GM12878 (cell line): ENCODE results near the gene EPN1. TPM values are rescaled to one million over a fixed set of nuclear protein-coding genes. Genes with fewer than 3 reads are reported as not detected.

Source experiments
- ATAC-seq: fragments of 200-7000 bp; cut with Tn5 transposase; 3 replicates; pipeline ENCODE4 v1.9.1; 2020; ENCODE audit warnings: mild to moderate bottlenecking, moderate library complexity
- BruUV-seq: library from RNA; stranded (reverse); fragments of 400-500 nt; replicated peaks from 2 replicates; lab custom pipeline; 2021; lab: Mats Ljungman, UMichigan
- CTCF ChIA-PET: fragments of 300-600 bp; sonication (Branson Sonifier 250); formaldehyde crosslinking; extraction: SDS; loops from one replicate; lab custom pipeline; 2021; ENCODE audit warnings: inconsistent platforms; lab: Yijun Ruan, JAX
- POLR2A ChIA-PET: fragments of 350-600 bp; formaldehyde crosslinking; extraction: SDS; loops from one replicate; lab custom pipeline; 2021; ENCODE audit warnings: inconsistent platforms; lab: Charles Lee
- RAD21 ChIA-PET: fragments of 300-600 bp; sonication (Branson Sonifier 250); formaldehyde crosslinking; loops from one replicate; lab custom pipeline; 2023; ENCODE audit warnings: antibody characterized with exemption; ENCODE audit not compliant: unreplicated experiment; lab: Charles Lee
- SMC1A ChIA-PET: fragments of 300-600 bp; sonication (Branson Sonifier 250); formaldehyde crosslinking; loops from one replicate; lab custom pipeline; 2023; ENCODE audit not compliant: unreplicated experiment, uncharacterized antibody; lab: Charles Lee
- DNase-seq: peaks from one replicate; pipeline ENCODE4 v3.0.0-alpha.2; 2011; ENCODE audit warnings: low read depth, low spot score
- FAIRE-seq: peaks from 3 replicates; lab custom pipeline; 2011; peaks lifted over from hg19 to GRCh38; lab: Jason Lieb, UNC
- H2AFZ ChIP-seq: 2 replicates; pipeline ENCODE4 v1.6.0; 2011; ENCODE audit warnings: low read depth, low read length, control low read depth; ENCODE audit not compliant: control insufficient read depth
- H3K27ac ChIP-seq: 2 replicates; pipeline ENCODE4 v1.5.1; 2011; ENCODE audit warnings: control low read depth; ENCODE audit not compliant: control insufficient read depth, insufficient read depth
- H3K27me3 ChIP-seq, 2 experiments: replicated peaks in 1 of 2; 2 replicates each; pipeline versions ENCODE4 v1.6.0 to v1.6.1; 2011; ENCODE audit warnings: low read length in 1 of 2; ENCODE audit not compliant: control insufficient read depth in 2 of 2, insufficient read depth in 2 of 2
- H3K36me3 ChIP-seq, 2 experiments: 2 replicates each; pipeline ENCODE4 v1.5.1; 2011; ENCODE audit warnings: low read length in 1 of 2; ENCODE audit not compliant: control insufficient read depth in 2 of 2, insufficient read depth in 2 of 2
- H3K4me1 ChIP-seq: 2 replicates; pipeline ENCODE4 v1.6.1; 2011; ENCODE audit warnings: mild to moderate bottlenecking, low read length, moderate library complexity, mixed read lengths; ENCODE audit not compliant: control insufficient read depth, insufficient read depth
- H3K4me2 ChIP-seq: 2 replicates; pipeline ENCODE4 v1.6.0; 2011; ENCODE audit warnings: control low read depth; ENCODE audit not compliant: control insufficient read depth, insufficient read depth
- H3K4me3 ChIP-seq: fragments of 200-600 bp; sonication (generic); 2 replicates; pipeline ENCODE4 v1.5.1; 2016
- H3K79me2 ChIP-seq: 2 replicates; pipeline ENCODE4 v1.6.0; 2011; ENCODE audit warnings: low read length; ENCODE audit not compliant: control insufficient read depth, insufficient read depth
- H3K9ac ChIP-seq: 2 replicates; pipeline ENCODE4 v1.8.0; 2011; ENCODE audit warnings: low read length, control low read depth, mixed read lengths; ENCODE audit not compliant: control insufficient read depth, insufficient read depth
- H3K9me3 ChIP-seq: replicated peaks from 3 replicates; pipeline ENCODE4 v1.5.1; 2011; ENCODE audit warnings: mild to moderate bottlenecking, low read length; ENCODE audit not compliant: control insufficient read depth, insufficient read depth
- H4K20me1 ChIP-seq: 2 replicates; pipeline ENCODE4 v1.6.0; 2011; ENCODE audit not compliant: control insufficient read depth, insufficient read depth
- BCL11A ChIP-seq: IDR thresholded peaks from 2 replicates; pipeline ENCODE4 v1.6.1; 2011; ENCODE audit warnings: low read depth, low read length
- BRCA1 ChIP-seq: IDR thresholded peaks from 2 replicates; pipeline ENCODE4 v1.6.1; 2011; ENCODE audit warnings: low read depth, low read length, improper control_type of control experiment
- CBX5 ChIP-seq: sonication (generic); IDR thresholded peaks from 2 replicates; pipeline ENCODE4 v1.6.1; 2016; ENCODE audit warnings: low read depth, moderate library complexity, mild to moderate bottlenecking, inconsistent platforms
- MYB ChIP-seq: fragments of 150-350 bp; IDR thresholded peaks from 2 replicates; pipeline ENCODE4 v1.6.1; 2014; ENCODE audit warnings: mild to moderate bottlenecking, low read depth, low read length, borderline replicate concordance
- NFYB ChIP-seq: IDR thresholded peaks from 2 replicates; pipeline ENCODE4 v1.6.1; 2011; ENCODE audit warnings: low read depth, mild to moderate bottlenecking, low read length, improper control_type of control experiment, moderate library complexity; ENCODE audit not compliant: insufficient read depth
- POLR2A ChIP-seq: IDR thresholded peaks from 2 replicates; pipeline ENCODE4 v1.6.1; 2011; ENCODE audit warnings: low read depth, mild to moderate bottlenecking, low read length
- RB1 ChIP-seq: fragments of 450-650 bp; formaldehyde crosslinking; IDR thresholded peaks from 2 replicates; pipeline ENCODE4 v1.6.1; 2017; ENCODE audit warnings: mild to moderate bottlenecking, borderline replicate concordance
- RCOR1 ChIP-seq: conservative IDR thresholded peaks from 2 replicates; pipeline ENCODE4 v1.6.1; 2012; ENCODE audit warnings: low read depth, low read length, improper control_type of control experiment
- RUNX3 ChIP-seq: IDR thresholded peaks from 2 replicates; pipeline ENCODE4 v1.6.1; 2012; ENCODE audit warnings: low read length, inconsistent platforms
- SPI1 ChIP-seq: IDR thresholded peaks from 2 replicates; pipeline ENCODE4 v1.6.1; 2011; ENCODE audit warnings: low read depth, mild to moderate bottlenecking, low read length, moderate library complexity, borderline replicate concordance; ENCODE audit not compliant: insufficient read depth
- SREBF1 ChIP-seq: IDR thresholded peaks from 2 replicates; pipeline ENCODE4 v1.6.1; 2012; ENCODE audit warnings: mild to moderate bottlenecking, low read length
- TARDBP ChIP-seq: IDR thresholded peaks from 2 replicates; pipeline ENCODE4 v1.6.1; 2016; ENCODE audit warnings: borderline replicate concordance
- WRNIP1 ChIP-seq: IDR thresholded peaks from 2 replicates; pipeline ENCODE4 v1.6.1; 2011; ENCODE audit warnings: low read depth, low read length, improper control_type of control experiment, borderline replicate concordance
- WGBS: methylation state at CpG from one replicate; pipeline ENCODE4 v1.1.6; 2016; ENCODE audit warnings: low lambda C conversion rate; ENCODE audit not compliant: insufficient replicate concordance, insufficient coverage; ENCODE audit errors: missing lambda C conversion rate; 5-methylcytosine and 5-hydroxymethylcytosine counted together
- in situ Hi-C: fragments of 300-500 bp; cut with MboI; formaldehyde crosslinking; loops from 9 replicates; pipeline ENCODE4 v1.14.3; 2018; ENCODE audit warnings: mixed read lengths
- intact Hi-C: fragments of 100-400 bp; cut with micrococcal nuclease; formaldehyde crosslinking; loops from one replicate; pipeline ENCODE4 v1.14.2; 2022; ENCODE audit not compliant: unreplicated experiment
- polyA plus RNA-seq, 11 experiments: library from polyadenylated mRNA; depleted of rRNA in 4 of 11; unstranded in 6 of 11; stranded (reverse) in 5 of 11; fragments of >200 nt; fragmentation: Nextera tagmentation in 4 of 11; fragmentation: Illumina TruSeq in 1 of 11; extraction: Ambion mirVana in 4 of 11; extraction: Trizol in 1 of 11; gene quantifications; 1 replicate in 1 of 11; 2 replicates in 10 of 11; pipeline versions ENCODE4 v1.2.1 to v1.2.3, GENCODE V29; 2011 to 2016; ENCODE audit warnings: inconsistent platforms in 2 of 11, missing spikeins in 2 of 11, low read depth in 1 of 11
- total RNA-seq, 4 experiments: library from RNA; depleted of rRNA in 3 of 4; stranded (reverse); fragments of >200 nt in 3 of 4; fragmentation: Illumina TruSeq in 1 of 4; extraction: Trizol in 1 of 4; gene quantifications; 2 replicates each; pipeline versions ENCODE4 v1.2.1 to v1.2.3, GENCODE V29; 2013 to 2021
- TF ChIP-seq, protein P1 (sequence below): fragments of 450-650 bp; IDR thresholded peaks from 2 replicates; pipeline ENCODE4 v1.6.1; 2017; ENCODE audit warnings: mild to moderate bottlenecking

EPN1 gene
- total and polyA plus RNA-seq, 10 of the 15 experiments (the other 5 are each of a cell fraction or from before 2014, with no cell fraction given), result 0.11 to 88.5 (median 10.6) TPM

DNA sequence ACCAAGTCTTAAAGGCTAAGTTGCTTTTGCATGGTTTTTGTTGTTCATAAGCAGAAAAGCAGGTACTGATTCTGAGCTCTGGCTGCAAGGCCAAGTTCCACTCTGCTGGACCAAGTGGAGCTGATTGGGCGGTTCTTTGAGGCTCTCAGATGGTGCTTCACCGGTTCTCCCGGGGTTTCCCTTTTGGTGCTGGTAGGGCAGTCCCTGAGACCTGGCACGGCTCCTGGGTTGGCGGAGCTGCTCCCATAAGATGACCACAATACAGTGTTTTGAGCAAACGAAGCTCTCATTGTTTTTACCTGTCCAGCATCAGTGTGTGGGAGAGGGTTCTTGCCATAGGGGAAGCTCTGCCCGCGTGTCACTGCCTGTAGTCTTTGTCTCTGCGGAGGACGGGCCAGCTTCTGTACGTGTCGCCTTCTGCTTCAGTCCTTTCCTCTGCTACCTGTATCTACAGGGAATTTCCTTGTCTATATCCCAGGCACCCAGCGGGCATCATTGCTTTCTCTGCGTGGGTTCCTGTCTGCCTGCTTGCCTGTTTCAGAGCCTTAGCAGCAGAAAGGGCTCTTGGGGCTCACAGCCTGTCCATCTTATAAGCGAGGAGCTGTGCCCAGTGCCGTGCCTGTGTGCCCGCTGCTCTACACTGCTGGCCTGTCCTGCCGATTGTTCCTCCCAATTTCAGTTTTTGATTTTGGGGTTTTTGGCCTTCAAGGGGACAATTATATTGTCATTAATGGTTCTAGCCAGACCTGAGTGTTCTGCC, 17.9 kb upstream of the EPN1 start:
- POLR2A ChIA-PET, result interaction anchor here (0.5 to 2.0 kb wide), 9 partner anchors 10 to 474 kb away, joined by 3 to 9 read pairs (median 4); partner anchors contain the start of gene EPN1
- FAIRE-seq, result peak; percentile 78

More for the DNA sequence above, 17.9 kb upstream of the EPN1 start:
- Histone ChIP-seq H3K27me3 (no peaks in the 10 kb centered on the region), H4K20me1 (peaks cover 12% of the 10 kb centered on the region), H3K4me1 (peaks cover 12% of the 10 kb centered on the region), H3K4me3 (peak overlapping the region; percentile 94), H3K79me2 (peaks cover 60% of the 10 kb centered on the region), H3K4me2 (peak overlapping the region; percentile 94), H3K27ac (peak overlapping the region; percentile 100), H3K36me3 (peaks cover 5 to 33% of the 10 kb centered on the region in 2 experiments), H3K9me3 (no peaks in the 10 kb centered on the region), H3K9ac (peak overlapping the region; percentile 98), H2AFZ (no peak overlapping the region)
- TF ChIP-seq TARDBP (no peak), SPI1 (no peak), BRCA1 (no peak), MYB (no peak), SREBF1 (no peak), RB1 (no peak), RCOR1 (no peak), WRNIP1 (peak; percentile 14; the same call in 1 of the 2 replicates), CBX5 (no peak), RUNX3 (peak; percentile 19; the same call in 1 of the 2 replicates), POLR2A (0 out of 2 replicates have a peak, but pooled peaks have one; percentile 30), NFYB (peak; percentile 61), BCL11A (no peak)
- TF ChIP-seq, protein P1, sequence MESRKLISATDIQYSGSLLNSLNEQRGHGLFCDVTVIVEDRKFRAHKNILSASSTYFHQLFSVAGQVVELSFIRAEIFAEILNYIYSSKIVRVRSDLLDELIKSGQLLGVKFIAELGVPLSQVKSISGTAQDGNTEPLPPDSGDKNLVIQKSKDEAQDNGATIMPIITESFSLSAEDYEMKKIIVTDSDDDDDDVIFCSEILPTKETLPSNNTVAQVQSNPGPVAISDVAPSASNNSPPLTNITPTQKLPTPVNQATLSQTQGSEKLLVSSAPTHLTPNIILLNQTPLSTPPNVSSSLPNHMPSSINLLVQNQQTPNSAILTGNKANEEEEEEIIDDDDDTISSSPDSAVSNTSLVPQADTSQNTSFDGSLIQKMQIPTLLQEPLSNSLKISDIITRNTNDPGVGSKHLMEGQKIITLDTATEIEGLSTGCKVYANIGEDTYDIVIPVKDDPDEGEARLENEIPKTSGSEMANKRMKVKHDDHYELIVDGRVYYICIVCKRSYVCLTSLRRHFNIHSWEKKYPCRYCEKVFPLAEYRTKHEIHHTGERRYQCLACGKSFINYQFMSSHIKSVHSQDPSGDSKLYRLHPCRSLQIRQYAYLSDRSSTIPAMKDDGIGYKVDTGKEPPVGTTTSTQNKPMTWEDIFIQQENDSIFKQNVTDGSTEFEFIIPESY, result no peak
- DNase-seq (no peak), ATAC-seq (peak; percentile 1; the same call in 1 of the 3 replicates)
- in situ Hi-C loops, result loop anchor here (10.0 to 25.0 kb wide), 2 partner anchors 1192 to 1520 kb away; partner anchors contain the start of genes CNOT3 and LENG9
- RAD21 ChIA-PET, result interaction anchor here (0.6 to 2.3 kb wide), 7 partner anchors 10 to 152 kb away, joined by 3 to 14 read pairs (median 4); no protein-coding TSS in a partner anchor
- BruUV-seq, result no TSS peak
- WGBS, result under 1% methylated on average over 18 of the region's 18 CpGs
- CTCF ChIA-PET, result interaction anchor here (0.9 to 2.3 kb wide), 9 partner anchors 9 to 153 kb away, joined by 3 to 14 read pairs (median 4); partner anchors contain the start of gene CCDC106
- intact Hi-C loops, result no loop called here
- SMC1A ChIA-PET, result interaction anchor here (0.7 to 3.2 kb wide), 10 partner anchors 9 to 153 kb away, joined by 3 to 15 read pairs (median 4); partner anchors contain the start of gene CCDC106
